Right renal cortex interstitium (tissue), 3 donors: ENCODE measurements around the gene RNF19B. TPM values are rescaled to one million over a fixed set of nuclear protein-coding genes. Genes with fewer than 3 reads are reported as not detected.
"Not testable (repeated sequence)": the region's sequence is repeated elsewhere in the genome, so short reads cannot be mapped to it uniquely, and the experiment has no call there.

Experiments used
- DNase-seq, 3 donors: peaks; one replicate each; pipeline ENCODE4 v3.0.0-alpha.2; 2013; ENCODE audit warnings: low read depth in 3 of 3, low spot score in 2 of 3
- polyA plus RNA-seq, 3 donors: library from polyadenylated mRNA; unstranded; fragments of 120-200 nt; gene quantifications; one replicate each; pipeline ENCODE4 v1.2.1, GENCODE V29; 2013; ENCODE audit not compliant: insufficient read length in 3 of 3

The RNF19B gene
- polyA plus RNA-seq, 3 donors: 18.1 to 19.1 (median 18.8) TPM

DNA sequence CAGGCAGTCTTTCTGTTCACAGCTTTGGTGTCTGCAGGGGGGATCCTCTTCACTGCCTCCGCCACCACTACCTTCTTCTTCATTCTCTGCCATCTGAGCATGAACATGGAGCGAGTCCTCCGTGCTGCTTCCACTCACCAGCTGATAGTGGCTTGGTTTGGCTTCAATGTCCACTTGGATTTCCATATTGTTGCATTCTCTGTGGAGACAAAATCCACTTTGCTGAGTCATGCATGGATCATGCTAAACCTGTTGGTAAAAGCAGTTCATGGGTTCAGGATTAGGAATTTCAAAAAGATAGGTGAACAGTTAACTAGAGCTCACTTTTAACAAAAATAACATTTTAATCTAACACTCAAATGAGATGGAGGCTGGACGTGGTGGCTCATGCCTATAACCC lies 27.5 kb downstream of the RNF19B start:
- no peak for DNase-seq

DNA sequence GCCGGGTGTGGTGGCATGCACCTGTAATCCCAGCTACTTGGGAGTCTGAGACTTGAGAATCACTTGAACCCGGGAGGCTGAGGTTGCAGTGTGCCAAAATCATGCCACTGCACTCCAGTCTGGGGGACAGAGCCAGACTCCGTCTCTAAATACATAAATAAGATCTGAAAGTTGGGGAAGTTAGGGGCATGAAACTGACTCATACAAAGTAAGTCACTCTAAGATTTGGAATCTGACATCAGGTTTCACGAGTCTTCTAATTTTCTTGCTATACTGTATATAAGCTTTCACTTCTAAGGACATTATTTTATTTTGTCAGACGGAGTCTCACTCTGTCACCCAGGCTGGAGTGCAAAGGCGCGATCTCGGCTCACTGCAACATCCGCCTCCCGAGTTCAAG lies 30.1 kb downstream of the RNF19B start:
- DNase-seq: no peak

DNA sequence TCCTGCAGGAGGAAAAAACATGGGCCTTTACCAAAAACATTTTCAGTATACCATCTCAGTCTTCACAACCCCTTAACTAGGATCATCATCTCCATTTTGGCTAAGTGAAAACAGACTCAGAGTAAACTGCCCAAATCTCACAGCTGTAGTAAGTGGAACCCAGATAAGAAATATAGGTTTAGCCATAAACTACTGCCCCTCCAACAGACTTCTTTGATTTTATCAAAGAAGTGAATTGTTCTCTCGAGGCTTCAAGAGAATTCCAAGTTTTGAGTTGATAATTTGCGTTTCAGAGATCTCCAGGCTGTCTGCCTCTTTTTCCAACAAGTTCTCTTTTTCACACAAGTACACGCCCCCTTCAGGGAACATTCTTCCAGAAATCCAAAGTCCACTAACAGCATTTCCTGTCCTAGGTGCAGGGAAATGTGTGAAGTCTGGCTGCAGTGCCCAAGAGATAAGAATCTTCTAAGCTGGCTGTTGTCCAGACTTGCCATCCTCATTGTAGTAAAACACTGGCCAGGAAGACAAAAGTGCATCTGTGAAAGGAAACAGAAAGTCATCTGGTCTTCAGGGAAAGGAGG lies 30.8 kb downstream of the RNF19B start:
- DNase-seq: peak in 1 of 3 donors; percentile 14

DNA sequence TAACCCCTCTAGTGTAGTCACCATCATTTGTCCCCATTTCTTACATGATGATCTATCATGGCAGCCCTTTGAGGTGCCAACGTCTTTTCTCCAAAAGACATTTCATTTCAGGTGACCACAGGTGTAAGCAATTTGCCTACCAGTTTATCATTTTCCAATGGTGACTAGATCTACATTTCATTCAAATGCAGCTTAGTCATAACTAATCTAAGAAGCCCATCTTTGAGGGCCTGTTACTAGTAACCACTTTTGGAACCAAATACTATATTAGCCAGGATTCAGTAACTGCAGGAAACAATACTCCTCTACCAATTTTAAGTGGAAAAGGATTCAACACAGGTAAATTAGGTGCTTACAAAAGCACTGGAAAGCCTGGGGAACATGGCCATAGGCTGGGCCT lies 32.8 kb downstream of the RNF19B start:
- no peak for DNase-seq

DNA sequence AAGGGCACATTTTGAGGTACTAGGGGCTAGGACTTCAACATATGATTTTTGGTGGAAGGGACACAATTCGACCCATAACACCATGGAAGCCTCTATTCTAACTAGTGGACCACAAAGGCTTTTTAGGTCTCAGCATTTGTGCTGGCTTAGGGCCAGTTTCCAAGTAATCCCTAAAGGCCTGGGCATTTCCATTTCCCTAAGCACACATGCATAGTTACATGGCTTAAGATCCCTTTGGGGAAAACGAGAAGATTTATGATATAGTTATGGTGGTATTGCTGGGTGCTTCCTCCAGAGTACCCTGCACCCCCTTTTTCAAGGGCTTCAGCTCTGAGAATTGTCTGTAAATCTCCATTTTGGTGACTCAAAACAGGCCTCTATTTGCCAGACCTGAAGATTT lies 35.2 kb downstream of the RNF19B start:
- no peak for DNase-seq

DNA sequence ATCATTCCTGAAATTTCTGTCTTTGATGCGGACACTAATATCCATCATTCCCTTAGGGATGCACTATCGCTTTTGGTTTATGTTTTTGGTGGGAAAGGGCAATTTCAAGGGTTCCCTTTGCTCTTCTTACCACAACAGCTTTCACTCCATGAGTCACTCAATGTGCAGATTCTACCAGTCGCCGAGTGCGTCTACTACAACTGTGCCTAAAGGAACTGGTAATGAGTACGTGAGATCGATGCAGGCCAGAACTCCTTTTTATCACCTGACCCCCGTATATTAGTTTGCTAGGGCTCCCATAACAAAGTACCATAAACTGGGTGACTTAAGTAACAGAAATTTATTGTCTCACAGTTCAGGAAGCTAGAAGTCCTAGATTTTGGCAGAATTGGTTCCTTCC lies 35.9 kb downstream of the RNF19B start:
- no peak for DNase-seq

DNA sequence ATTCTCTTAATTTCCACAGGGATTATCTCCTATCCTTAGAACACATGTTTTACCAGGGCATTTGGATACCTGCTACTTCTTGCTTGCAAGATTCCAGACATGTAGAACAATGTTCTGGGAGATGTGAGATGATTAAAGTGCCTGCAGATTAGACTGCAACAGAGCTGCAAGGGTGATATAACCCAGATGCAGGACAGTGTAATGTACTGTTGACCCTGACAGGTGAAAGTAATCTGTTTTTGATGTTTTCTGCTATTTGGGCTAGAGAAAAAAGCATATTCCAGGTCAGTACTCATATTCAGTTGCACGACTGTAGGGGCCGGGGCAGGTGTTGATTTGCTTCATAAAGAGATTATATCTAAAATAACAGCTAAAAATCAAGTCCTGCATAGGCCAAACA lies 36.3 kb downstream of the RNF19B start:
- DNase-seq: no peak

DNA sequence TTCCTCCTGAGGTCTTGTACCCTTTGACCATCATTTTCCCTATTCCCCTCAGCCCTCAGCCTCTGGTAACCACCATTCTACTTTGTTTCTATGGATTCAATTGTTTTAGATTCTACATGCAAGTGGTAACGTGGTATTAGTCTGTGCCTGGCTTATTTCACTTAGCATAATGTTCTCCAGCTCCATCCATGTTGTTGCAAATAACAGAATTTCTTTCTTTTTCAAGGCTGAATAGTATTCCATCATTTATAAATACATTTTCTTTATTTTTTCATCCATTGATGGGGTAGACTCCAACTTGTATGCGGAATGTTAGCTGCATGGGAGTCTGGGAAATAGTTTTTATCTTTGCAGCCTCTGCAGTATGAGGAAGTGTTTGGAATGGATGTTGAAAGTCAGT lies 37.2 kb downstream of the RNF19B start:
- no peak for DNase-seq

DNA sequence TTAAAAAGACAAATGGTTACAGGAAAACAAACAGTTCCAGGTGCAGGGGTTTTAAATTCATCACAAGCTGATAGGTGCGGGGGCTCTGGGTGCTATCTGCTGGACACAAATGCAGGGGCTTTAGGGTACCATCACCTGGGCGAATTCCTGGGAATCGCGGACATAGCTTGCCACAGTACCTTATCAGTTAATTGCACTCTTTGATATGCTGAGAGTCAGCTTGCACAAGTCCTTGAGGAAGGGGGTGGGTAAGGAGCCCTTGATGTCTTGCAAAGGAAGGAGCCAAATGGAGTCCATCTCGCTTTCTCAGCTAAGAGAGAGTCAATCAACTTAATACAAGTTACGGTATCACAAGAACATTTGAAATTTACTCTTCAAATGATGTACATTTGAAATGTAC lies 38.0 kb downstream of the RNF19B start:
- no peak for DNase-seq

DNA sequence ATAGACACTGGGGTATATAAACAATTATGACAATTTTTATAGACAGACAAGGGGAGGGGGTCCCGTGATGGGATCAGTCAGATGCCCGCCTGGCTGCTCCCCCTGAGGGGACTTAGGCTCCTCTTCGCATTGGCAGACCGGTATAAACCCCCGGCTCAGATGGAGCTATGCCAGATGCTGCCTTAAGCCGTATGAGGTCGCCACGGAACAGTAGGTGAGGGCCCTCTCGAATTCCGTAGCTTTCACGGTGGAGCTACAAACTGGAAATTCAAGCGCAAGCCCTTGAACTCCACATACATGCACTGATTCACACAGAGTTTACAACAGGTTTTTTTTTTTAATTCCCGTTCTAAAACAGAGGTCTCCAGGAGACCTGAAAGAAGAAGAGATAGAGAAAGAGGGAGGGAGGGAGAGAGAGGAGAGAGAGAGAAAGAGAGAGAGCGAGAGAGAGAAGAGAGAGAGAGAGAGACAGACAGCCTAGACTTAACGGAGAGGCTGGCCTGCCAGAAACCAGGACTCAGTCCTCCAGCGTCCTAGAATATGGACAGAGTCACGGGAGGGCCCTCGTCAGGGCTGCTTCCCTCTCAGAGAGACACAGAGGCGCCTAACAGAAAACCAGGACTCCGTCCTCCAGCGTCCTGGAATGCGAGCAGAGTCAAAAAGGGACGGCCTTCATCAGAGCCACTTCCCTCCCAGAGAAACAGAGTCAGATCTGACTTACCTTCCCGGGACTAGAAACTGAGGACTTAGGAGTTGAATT lies 39.0 kb downstream of the RNF19B start:
- DNase-seq: peak in 1 of 3 donors; percentile 41

DNA sequence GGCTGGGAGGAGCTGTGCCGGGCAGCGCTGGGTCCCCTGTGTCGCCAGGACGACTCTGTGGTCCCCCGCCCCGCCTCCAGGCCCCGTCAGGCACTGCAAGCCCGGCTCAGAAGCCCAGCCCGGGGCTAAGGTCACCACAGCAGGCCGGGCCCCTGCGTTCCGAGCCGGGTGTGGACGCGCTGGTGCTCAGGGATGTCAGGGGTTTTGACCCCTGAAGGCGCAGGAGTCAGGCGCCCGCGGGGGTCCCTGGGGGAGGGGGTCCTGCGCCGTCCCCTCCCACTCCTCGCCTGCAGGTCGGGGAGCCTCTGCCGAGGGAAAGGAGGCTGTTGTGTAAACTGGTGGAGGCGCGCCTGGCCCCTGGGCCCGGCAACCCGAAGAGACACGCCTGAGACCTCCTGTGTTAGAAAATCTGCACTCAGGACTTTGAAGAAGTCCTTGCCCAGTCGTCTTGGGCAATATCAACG lies 39.7 kb downstream of the RNF19B start:
- DNase-seq: no peak

DNA sequence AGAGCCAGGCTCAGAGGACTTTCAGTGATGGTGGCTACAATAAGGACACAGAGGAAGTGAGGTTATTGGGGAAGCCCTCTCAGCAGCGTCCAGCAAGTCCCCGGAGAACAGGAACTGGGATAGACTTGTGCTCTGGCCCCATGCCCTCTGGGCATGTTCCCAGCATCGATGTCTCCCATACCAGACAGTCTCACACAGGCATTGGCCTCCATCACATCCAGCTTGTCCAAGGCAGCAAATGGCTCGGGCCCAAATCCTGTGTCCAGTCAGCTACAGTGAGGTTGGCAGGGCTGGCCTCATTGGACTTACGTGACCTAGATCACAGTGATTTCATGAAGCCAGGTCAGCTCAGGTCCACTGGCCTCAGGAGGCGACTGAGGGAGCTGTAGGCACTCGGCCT lies 43.8 kb downstream of the RNF19B start:
- no peak for DNase-seq

DNA sequence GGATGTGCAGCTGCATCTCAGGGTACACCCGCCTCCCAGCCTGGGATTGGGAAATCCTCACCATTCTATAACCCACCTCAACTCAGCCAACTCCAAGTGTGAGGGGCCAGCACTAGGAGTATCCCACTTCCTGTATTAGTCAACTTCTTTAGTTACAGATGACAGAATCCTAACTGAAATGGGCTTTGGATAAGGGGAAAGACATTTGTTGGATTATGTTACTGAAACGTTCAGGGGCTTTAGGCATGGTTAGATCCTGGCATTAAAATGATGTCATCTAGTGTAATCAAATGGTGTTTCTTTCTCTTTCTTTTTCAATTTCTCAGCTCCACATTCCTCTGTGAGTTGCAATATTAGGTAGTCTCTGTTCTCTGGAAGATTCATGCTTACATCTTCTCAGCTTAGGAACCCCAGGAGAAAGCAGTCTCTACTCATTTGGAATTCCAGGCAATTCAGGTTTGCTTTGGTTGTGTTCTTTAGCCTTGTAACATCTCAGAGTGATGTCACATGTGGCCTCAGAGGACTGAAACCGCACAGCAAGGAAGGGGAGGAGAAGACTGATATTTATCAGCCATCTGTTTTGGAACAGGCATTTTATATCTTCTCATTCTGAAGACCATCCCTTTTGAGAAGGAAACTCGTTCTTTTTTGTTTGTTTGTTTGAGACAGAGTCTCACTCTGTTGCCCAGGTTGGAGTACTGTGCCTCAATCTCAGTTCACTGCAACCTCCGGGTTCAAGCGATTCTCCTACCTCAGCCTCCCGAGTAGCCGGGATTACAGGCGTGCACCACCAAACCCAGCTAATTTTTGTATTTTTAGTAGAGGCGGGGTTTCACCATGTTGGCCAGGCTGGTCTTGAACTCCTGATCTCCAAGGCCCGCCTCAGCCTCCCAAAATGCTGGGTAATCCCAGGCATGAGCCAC lies 44.5 kb downstream of the RNF19B start:
- no peak for DNase-seq

DNA sequence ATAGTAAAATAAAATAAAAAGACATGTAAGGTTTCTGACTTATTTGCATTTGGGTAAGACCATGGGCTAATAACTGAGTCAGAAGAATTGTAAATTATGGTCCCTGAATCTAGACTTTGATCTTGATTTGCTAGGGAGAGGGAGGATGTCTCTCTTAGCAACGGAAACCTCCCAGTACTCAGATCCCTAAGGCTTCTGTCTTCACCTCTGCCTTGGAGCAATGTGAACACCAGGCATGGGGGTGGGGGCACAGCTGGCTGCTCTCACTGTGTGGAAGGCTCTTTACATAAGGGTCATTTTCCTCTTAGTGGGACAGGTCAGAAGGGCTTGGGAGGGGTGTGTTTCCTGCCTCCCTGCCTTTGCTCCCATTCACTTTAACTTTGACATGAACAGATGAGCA lies 46.4 kb downstream of the RNF19B start:
- DNase-seq: no peak

DNA sequence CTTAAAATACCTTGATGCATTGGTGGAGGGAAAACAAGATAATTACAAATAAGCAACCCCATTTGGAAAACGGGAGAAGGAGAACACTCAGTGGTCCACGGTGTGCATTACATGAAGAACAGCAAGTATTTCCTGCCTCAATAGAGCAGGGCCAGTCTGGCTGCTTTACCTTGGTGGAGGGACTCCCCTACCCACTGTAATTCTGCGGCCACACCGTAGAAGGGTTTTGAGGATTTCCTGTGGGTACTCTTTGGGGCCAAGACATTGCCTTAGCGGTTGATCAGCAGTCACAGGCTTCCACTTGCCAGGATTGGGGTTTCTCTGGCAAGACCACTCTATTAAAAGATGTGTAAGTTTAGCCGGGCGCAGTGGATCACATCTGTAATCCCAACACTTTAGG lies 47.1 kb downstream of the RNF19B start:
- DNase-seq: no peak

DNA sequence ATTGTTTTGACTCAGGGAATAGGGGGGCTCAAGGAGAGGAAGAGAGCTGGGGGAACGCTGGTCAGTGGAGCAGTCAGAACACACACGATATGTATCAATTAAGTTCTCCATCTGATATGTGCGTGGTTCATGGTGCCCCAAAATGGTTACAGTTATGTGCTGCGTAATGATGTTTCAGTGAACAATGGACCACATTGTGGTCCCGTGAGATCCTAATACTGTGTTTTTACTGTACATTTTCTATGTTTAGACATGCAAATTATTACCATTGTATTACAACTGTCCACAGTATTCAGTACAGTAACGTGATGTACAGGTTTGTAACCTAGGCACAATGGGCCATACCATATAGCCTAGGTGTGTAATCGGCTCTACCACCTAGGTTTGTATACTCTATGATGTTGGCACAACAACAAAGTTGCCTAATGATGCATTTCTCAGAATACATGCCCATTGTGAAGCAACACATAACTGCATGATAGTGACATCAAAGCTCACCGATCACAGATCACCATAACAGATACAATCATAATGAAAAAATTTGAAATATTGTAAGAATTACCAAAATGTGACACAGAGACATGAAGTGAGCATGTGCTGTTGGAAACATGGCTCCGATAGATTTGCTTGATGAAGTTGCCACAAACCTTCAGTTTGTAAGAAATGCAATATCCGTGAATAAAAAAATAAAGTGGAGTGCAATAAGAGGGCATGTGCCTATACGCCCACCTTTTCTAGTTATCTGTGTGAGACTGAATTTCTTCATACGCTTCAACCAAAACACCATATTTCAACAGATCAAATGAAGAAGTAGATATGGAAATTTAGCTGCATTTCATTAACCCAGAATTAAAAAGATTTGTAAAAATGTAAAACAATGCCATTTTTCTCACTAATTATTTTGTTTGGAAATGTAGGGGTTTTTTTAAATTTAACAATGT lies 48.6 kb downstream of the RNF19B start:
- no peak for DNase-seq

DNA sequence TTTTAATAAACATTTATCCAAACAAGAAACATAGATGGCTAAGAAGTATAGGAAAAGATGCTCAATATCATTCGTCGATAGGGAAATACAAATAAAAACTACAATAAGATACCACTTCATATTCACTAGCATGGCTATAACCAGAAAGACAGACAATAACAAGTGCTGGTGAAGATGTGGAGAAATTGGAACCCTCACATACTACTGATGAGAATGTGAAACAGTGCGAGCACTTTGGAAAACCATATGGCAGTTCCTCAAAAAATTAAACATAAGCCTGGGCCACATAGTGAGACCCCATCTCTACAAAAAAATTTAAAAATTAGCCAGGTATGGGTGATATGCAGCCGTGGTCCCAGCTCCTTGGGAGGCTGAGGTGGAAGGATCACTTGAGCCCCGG lies 54.3 kb downstream of the RNF19B start:
- DNase-seq: no peak

DNA sequence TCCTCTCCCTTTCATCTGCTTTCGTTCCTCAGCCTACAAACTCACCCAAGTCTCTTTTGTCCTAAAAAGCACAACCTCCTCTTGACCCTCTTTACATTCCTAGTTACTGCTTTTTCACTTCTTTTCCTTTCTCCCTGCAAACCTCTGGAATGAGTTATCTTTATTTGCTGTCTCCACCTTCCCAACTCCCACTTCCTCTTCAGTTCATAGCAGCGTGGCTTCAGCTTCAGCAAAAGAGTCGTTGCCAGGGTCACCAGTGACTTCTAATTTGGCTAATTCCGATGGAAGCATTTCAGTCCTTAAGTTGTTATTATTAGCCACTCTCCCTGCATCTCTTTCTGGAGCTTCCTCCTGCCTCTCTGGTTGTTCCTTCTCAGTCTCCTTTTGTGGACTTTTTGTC lies 57.2 kb downstream of the RNF19B start:
- DNase-seq: no peak

DNA sequence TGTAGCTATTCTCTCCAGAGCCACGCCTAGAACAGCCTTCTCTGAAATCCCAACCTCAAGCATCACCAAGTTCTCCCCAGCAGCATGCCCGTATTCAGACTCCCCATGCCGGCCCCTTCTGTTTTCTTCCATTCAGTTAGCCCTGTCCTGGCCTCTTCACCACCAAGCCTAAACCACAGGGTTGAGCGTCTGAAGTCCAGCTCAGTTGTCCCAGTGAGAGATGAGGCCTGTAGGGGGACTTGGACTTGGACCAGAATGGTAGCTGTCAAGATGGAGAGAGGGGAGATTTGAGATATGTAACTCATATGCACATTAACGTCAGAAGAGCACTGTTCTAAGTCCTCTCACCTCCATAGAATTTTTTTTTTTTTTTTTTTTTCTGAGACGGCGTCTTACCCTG lies 58.0 kb downstream of the RNF19B start:
- DNase-seq: no peak

DNA sequence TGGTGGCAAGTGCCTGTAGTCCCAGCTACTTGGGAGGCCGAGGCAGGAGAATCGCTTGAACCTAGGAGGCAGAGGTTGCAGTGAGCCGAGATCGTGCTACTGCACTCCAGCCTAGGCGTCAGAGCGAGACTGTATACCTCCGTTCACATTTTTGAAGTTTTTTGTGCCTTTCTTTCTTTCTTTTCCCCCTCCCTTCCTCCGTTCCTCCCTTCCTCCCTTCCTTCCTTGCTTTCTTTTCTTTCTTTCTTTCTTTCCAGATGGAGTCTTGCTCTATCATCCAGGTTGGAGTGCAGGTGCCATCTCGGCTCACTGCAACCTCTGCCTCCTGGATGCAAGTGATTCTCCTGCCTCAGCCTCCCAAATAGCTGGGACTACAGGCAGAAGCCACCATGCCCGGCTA lies 59.0 kb downstream of the RNF19B start:
- not testable (repeated sequence) for DNase-seq
